AG04449 (cell line): Measurements from ENCODE around the gene TMPRSS6.

Experiments
- CTCF ChIA-PET: fragments of 350-600 bp; formaldehyde crosslinking; extraction: SDS; loops from one replicate; lab custom pipeline; 2021; ENCODE audit warnings: antibody characterized with exemption; lab: Yijun Ruan, JAX
- POLR2A ChIA-PET: fragments of 400-600, 350-600 bp; formaldehyde crosslinking; extraction: SDS; loops from one replicate; lab custom pipeline; 2020; ENCODE audit warnings: antibody characterized with exemption, inconsistent platforms; lab: Yijun Ruan, JAX
- DNase-seq: peaks from one replicate; pipeline ENCODE4 v3.0.0-alpha.2; 2010; ENCODE audit warnings: low read depth, low spot score
- H3K4me3 ChIP-seq: 2 replicates; pipeline ENCODE4 v1.5.1; 2011; ENCODE audit warnings: low read depth, mild to moderate bottlenecking, control low read depth, low read length
- TF ChIP-seq, protein P1 (sequence below): IDR thresholded peaks from one replicate; pipeline ENCODE4 v1.5.1; 2011; ENCODE audit warnings: mild to moderate bottlenecking, moderate library complexity, low read length, control low read depth, inconsistent platforms; ENCODE audit not compliant: insufficient read depth; ENCODE audit errors: missing control alignments

Gene TMPRSS6

DNA sequence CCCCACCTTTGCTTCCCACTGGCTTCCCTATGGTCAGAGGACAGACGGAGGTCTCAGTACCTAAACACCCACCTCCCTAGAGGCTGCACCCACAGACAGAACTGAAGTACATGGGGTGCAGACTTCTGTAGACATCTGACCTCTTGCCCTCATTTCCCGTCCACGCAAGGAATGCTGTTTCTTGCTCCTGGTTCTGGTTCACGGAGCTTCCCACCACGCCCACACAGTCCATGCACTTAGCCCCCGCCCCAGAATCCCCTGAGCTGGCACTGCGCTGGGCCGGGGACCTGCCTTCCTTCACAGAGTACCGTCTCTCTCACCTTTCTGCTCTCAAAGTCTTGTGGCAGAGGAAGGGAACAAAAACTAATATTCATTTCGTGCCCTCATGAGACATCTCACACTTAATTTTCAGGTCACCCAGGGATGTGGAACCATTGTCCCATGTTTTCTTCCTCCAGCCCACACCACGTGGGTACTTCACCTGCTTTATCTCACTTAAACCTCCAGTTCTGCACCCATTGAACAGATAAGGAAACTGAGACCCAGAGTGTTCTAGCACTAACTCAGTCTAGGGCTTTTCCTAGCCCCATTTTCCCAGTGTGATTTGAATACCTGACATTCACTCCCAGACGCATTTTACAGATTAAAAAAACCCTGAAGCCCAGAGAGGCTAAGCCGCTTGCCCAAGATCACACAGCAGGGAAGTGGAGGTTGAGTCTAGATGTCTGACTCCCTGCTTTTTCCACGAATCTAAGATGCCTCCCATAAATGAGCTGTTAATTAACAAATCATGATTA is 5.7 kb downstream of the TMPRSS6 start:
- CTCF ChIA-PET, result interaction anchor here (1.6 kb wide), 1 partner anchor 25 kb away, joined by 3 read pairs; no protein-coding TSS in a partner anchor

DNA sequence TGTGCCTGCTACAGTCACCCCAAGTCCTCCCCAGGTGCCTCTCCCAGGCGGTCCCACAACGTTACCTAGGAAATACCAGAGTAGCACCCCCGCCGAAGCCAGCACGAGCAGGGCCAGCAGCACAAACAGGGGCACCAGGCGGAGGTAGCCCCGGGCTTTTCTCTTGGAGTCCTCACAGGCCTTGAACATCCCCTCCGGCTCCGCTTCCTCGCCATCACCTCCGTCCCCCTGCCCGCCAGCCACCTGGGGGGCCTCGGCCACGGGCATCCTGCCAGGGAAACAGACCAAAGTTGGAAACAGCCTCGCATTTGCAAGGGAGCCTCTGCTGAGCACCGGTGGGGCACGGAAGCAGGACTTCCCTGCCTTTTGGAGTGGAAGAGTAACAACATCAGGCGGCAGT is 6.4 kb downstream of the TMPRSS6 start:
- TF ChIP-seq, protein P1, sequence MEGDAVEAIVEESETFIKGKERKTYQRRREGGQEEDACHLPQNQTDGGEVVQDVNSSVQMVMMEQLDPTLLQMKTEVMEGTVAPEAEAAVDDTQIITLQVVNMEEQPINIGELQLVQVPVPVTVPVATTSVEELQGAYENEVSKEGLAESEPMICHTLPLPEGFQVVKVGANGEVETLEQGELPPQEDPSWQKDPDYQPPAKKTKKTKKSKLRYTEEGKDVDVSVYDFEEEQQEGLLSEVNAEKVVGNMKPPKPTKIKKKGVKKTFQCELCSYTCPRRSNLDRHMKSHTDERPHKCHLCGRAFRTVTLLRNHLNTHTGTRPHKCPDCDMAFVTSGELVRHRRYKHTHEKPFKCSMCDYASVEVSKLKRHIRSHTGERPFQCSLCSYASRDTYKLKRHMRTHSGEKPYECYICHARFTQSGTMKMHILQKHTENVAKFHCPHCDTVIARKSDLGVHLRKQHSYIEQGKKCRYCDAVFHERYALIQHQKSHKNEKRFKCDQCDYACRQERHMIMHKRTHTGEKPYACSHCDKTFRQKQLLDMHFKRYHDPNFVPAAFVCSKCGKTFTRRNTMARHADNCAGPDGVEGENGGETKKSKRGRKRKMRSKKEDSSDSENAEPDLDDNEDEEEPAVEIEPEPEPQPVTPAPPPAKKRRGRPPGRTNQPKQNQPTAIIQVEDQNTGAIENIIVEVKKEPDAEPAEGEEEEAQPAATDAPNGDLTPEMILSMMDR, result no peak
- ChIA-PET POLR2A (no interaction called here), CTCF (no interaction called here)
- DNase-seq, result no peak
- H3K4me3 ChIP-seq, result no peak overlapping the region

More for the DNA sequence above, 5.7 kb downstream of the TMPRSS6 start:
- DNase-seq, result no peak
- H3K4me3 ChIP-seq, result no peak overlapping the region
- POLR2A ChIA-PET, result no interaction called here
- TF ChIP-seq, protein P1, result no peak

DNA sequence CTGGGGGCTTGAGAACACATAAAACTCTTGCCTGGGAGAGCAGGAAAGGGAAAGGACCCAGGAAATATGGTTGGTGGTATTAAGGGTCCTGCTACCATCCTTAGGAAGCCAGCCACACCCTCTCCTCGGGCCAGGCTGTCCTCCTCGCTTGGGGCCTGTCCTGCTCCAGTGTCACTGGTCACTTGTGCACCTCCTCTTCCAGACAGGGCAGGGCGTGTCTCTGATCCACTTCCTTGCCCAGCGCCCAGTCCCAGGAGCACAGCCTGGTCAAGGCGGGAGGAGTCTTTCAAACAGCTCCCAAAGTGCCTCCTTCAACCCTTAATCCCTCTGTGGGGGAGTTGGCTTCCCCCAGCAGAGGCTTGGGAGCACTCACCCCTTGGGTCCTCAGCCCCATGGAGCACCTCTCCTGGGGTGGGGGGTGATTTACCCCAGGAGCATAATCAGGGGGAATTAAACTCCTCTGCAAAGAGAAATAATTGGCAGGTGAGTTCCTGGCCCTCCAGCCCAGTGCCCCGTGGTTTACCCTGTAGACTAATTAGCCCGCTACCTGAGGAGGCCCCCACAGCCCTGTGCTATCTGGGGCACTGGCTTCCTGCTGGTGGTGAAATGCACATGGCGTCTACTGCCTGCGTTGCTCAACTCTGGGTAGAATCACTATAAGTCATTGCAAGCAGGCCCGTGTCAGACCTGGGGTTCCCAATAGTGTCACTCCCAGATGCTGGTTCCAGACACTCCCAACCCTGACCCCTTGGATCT is 8.0 kb downstream of the TMPRSS6 start:
- DNase-seq, result no peak
- ChIA-PET CTCF (interaction anchor here (0.8 to 1.5 kb wide), 3 partner anchors 23 to 98 kb away, joined by 3 to 4 read pairs (median 3); no protein-coding TSS in a partner anchor), POLR2A (interaction anchor here (0.6 kb wide), 1 partner anchor 48 kb away, joined by 3 read pairs; no protein-coding TSS in a partner anchor)
- H3K4me3 ChIP-seq, result no peak overlapping the region
- TF ChIP-seq, protein P1, result no peak

DNA sequence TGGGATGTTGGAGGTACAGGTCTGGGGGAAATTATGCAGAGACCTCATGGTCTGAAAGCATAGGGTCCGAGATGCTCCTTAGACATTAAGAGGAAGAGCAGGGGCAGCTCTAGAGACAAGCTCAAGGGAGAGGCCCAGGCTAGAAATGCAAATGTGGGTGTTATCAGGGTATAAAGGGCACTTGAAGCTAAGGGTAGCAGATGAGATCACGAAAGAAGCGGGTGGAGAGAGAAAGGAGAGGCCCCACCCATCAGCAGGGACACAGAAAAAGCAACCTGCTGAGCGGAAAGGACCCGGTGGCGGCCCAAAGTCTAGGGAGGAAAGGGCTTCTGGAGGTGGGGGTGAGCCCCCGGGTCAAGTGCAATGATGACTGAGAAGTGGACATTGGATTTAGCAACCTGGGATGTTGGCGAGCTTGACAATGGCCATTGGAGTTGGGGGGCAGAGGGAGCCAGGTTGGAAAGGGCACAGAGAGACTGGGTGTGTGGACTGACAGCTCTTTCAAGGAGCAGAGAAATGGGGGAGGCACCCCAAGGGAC is 8.9 kb downstream of the TMPRSS6 start:
- ChIA-PET POLR2A (interaction anchor here (0.6 kb wide), 1 partner anchor 48 kb away, joined by 3 read pairs; no protein-coding TSS in a partner anchor), CTCF (interaction anchor here (0.8 to 1.5 kb wide), 4 partner anchors 22 to 99 kb away, joined by 3 to 4 read pairs (median 3); no protein-coding TSS in a partner anchor)
- DNase-seq, result no peak
- TF ChIP-seq, protein P1, result no peak
- H3K4me3 ChIP-seq, result no peak overlapping the region

DNA sequence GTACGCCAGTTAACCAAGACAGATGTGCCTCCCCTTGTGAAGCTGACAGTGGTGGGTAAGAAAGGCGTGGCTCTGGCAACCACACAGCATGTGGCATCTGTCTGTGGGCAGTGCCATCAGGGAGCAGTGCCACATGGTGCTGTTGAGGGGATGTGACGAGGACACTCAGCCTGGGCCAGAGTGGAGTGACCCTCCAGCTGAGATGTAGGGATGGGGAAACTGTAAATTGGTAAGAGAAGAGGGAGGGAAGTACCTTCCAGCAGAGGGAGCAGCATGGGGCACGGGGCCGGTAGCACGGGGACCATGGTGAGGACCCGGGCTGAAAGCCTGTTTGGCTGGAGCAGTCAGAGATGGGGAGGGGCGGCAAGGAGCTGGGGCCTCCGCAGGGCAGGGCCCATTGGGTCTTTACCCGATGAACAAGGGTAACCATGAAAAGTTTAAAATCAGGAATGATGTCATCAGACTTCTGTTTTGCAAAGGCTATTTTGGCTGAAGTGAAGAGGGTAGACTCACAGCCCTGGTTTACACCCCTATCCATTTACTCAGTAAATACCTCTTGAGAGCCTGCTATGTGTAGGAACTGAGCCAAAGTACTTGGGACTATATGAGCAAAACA is 10.4 kb downstream of the TMPRSS6 start:
- no peak for DNase-seq
- TF ChIP-seq, protein P1, result peak; percentile 11
- POLR2A ChIA-PET, result no interaction called here
- H3K4me3 ChIP-seq, result no peak overlapping the region
- CTCF ChIA-PET, result interaction anchor here (1.4 kb wide), 1 partner anchor 66 kb away, joined by 3 read pairs; no protein-coding TSS in a partner anchor
